ENCODE measurements around the gene TBX15.

The TBX15 gene

DNA sequence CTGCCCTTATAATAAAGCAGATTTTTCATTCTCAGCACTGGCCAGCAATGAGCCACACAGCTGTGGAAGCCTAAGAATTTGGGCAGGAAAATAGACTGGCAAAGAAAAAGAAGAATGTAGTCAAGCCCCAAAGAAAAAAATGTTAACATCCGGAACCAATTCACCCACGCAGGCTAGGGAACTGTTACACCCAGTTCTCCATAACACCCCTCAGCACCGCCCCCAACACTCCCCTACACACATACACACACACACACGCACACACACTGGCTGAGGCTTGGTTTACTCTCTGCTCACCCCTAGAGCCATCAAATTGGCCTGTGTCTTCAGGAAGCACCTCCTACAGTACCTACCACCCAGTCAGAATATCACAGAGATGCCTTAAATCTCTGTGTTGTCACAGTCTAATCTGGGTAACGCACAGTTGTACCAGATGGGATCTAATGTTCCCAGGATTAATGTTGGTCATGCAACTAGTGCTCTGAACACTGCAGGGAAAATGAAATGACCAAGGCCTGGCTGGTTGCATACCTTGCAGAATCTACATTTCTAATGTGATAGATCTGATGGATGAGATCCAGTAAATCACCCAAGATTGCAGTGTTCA, 14.5 kb downstream of the TBX15 start:
- ChIA-PET POLR2A (no interaction called here), CTCF (no interaction called here)

DNA sequence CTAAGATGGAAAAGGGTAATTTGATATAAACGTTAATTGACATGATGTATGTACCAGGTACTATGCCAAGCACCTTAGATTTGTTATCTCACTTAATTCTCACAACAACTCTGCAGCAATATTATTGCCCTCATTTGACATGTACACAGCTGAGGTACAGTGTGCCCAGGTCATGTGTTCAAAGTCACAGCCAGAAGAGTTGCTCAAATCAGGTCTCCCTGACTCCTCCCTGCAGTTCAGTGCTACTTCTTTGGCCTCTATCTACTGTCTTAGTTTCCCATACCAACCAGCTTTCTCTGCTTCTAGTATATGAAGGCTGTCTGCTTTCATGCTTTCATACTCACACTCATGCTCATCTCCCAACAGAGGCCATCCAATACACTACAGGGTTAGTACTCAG, 15.1 kb downstream of the TBX15 start:
- no peak for TF ChIP-seq FOXK2 (IDR thresholded peaks at IDR 0.05)
- no peak for TF ChIP-seq FOXA1 (IDR thresholded peaks at IDR 0.05)
- TF ChIP-seq, protein P1, sequence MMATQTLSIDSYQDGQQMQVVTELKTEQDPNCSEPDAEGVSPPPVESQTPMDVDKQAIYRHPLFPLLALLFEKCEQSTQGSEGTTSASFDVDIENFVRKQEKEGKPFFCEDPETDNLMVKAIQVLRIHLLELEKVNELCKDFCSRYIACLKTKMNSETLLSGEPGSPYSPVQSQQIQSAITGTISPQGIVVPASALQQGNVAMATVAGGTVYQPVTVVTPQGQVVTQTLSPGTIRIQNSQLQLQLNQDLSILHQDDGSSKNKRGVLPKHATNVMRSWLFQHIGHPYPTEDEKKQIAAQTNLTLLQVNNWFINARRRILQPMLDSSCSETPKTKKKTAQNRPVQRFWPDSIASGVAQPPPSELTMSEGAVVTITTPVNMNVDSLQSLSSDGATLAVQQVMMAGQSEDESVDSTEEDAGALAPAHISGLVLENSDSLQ (IDR thresholded peaks at IDR 0.05): no peak
- no peak for TF ChIP-seq SP1 (IDR thresholded peaks at IDR 0.05)
- TF ChIP-seq TARDBP (IDR thresholded peaks at IDR 0.05): no peak
- no peak for TF ChIP-seq NFRKB (IDR thresholded peaks at IDR 0.05)
- no peak for TF ChIP-seq SUZ12 (IDR thresholded peaks at IDR 0.05)
- TF ChIP-seq L3MBTL2 (conservative IDR thresholded peaks at IDR 0.05): no peak
- TF ChIP-seq ELF4 (IDR thresholded peaks at IDR 0.05): no peak
- TF ChIP-seq ZNF384 (IDR thresholded peaks at IDR 0.05): no peak
- no peak for TF ChIP-seq HDGF (IDR thresholded peaks at IDR 0.05; ENCODE audit: borderline replicate concordance)
- CTCF ChIA-PET: no interaction called here
- POLR2A ChIA-PET: no interaction called here
- DNase-seq (ENCODE audit: extremely low spot score): no peak

More for the DNA sequence above, 14.5 kb downstream of the TBX15 start:
- TF ChIP-seq FOXA1 (IDR thresholded peaks at IDR 0.05): no peak
- DNase-seq (ENCODE audit: extremely low spot score): no peak

DNA sequence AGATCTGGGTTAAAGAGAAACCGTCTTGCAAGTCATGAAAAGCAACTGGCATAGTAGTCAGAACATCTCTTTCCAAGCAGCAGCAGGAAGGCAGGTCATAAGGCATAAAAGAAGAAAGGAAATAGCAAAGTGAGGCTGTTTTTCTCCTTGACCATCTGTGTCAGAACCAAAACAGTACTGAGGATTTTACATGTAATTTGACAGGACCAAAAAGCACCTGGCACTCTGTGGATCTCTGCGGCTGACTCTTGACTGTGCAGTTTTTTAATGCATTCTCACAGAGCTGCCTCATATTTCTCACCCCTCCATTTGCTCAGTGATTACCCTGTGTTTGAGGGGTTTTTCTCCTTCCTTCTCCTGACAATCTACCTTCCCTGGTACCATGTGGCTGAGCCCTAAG, 17.7 kb downstream of the TBX15 start:
- POLR2A ChIA-PET: no interaction called here
- CTCF ChIA-PET: no interaction called here
- no peak for DNase-seq (ENCODE audit: extremely low spot score)
- TF ChIP-seq TARDBP (IDR thresholded peaks at IDR 0.05): no peak
- no peak for TF ChIP-seq ZNF384 (IDR thresholded peaks at IDR 0.05)
- TF ChIP-seq, protein P1 (IDR thresholded peaks at IDR 0.05): no peak
- TF ChIP-seq ARNT (IDR thresholded peaks at IDR 0.05): no peak
- no peak for TF ChIP-seq NFRKB (IDR thresholded peaks at IDR 0.05)
- TF ChIP-seq SP1 (IDR thresholded peaks at IDR 0.05): no peak
- no peak for TF ChIP-seq FOXA1 (IDR thresholded peaks at IDR 0.05)
- no peak for TF ChIP-seq CTBP1 (IDR thresholded peaks at IDR 0.05; ENCODE audit: borderline replicate concordance)
- no peak for TF ChIP-seq HDGF (IDR thresholded peaks at IDR 0.05; ENCODE audit: borderline replicate concordance)
- no peak for TF ChIP-seq BHLHE40 (IDR thresholded peaks at IDR 0.05; ENCODE audit: borderline replicate concordance)
- TF ChIP-seq LEF1 (IDR thresholded peaks at IDR 0.05; ENCODE audit: borderline replicate concordance): no peak
- no peak for TF ChIP-seq L3MBTL2 (conservative IDR thresholded peaks at IDR 0.05)
- TF ChIP-seq FOXM1 (IDR thresholded peaks at IDR 0.05; ENCODE audit: borderline replicate concordance): no peak
- TF ChIP-seq ELF4 (IDR thresholded peaks at IDR 0.05): no peak

DNA sequence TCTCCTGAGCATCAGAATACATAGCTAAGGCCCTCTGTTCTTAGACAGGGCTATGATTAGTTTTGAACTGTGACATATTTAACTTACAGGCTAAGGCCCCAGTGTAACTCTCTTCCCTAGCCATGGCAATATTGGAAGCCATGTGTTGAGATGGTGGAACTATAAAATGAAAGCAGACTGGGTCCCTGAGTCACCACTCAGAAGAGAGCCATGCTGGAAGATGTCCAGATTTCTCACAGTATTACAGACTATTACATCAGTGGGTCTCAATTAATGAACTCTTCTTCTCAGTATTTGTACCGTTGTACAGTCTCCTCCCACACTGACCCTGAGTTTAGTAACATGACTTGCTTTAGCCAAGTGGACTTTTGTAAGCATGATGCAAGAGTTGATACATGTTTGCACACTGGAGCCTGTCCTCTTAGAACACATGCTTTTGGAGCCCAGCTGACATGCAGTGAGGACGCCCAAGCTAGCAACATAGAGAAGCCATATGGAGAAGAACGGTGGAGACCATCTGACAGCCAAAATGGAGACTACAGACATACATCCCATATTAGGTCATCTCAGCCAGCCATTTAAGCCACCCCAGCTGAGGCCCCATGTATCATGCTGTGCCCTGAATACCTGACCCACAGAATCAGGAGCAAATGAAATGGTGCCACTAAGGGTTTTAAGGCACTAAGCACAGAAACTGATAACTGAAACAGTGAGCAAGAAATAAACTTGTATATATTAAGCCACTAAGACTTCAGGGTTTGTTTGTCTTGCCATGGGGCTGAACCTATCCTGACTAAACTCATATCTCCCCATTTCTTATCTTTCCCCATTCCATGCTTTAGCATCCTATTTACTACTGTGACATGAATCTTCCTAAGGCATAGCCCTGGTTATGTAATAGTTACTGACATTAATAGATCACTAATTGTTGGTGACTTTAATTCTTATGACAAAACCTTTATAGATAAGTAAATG, 24.4 kb downstream of the TBX15 start:
- ChIA-PET CTCF (no interaction called here), POLR2A (no interaction called here)
- TF ChIP-seq FOXM1 (IDR thresholded peaks at IDR 0.05; ENCODE audit: borderline replicate concordance) (no peak), NFRKB (IDR thresholded peaks at IDR 0.05) (no peak), HDGF (IDR thresholded peaks at IDR 0.05; ENCODE audit: borderline replicate concordance) (no peak), SUZ12 (IDR thresholded peaks at IDR 0.05) (no peak), FOXA1 (IDR thresholded peaks at IDR 0.05) (no peak), L3MBTL2 (conservative IDR thresholded peaks at IDR 0.05) (no peak), ELF4 (IDR thresholded peaks at IDR 0.05) (no peak), FOXK2 (IDR thresholded peaks at IDR 0.05) (no peak), SP1 (IDR thresholded peaks at IDR 0.05) (no peak), ZNF384 (IDR thresholded peaks at IDR 0.05) (no peak), LEF1 (IDR thresholded peaks at IDR 0.05; ENCODE audit: borderline replicate concordance) (no peak), TARDBP (IDR thresholded peaks at IDR 0.05) (no peak), BHLHE40 (IDR thresholded peaks at IDR 0.05; ENCODE audit: borderline replicate concordance) (no peak), ARNT (IDR thresholded peaks at IDR 0.05) (no peak), CTBP1 (IDR thresholded peaks at IDR 0.05; ENCODE audit: borderline replicate concordance) (no peak)
- TF ChIP-seq, protein P1 (IDR thresholded peaks at IDR 0.05): no peak
- no peak for DNase-seq (ENCODE audit: extremely low spot score)

DNA sequence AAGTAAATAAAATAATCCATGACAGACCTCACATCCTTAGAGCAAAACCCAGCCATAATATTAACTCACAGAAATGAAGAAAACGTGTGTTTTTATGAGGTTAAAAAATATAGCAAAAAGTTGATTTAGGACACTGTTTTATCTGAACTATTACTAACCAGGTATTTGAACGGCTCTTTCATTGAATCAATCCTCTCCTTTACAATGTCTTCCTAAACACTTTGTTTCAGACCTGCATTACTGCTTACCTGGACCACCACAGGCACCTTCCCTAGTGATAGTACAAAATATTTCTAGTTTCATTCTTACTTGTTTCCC, 25.0 kb downstream of the TBX15 start:
- DNase-seq (ENCODE audit: extremely low spot score): no peak
- TF ChIP-seq L3MBTL2 (conservative IDR thresholded peaks at IDR 0.05) (no peak), FOXM1 (IDR thresholded peaks at IDR 0.05; ENCODE audit: borderline replicate concordance) (no peak), ARNT (IDR thresholded peaks at IDR 0.05) (no peak), SUZ12 (IDR thresholded peaks at IDR 0.05) (no peak)
- ChIA-PET CTCF (no interaction called here), POLR2A (no interaction called here)

DNA sequence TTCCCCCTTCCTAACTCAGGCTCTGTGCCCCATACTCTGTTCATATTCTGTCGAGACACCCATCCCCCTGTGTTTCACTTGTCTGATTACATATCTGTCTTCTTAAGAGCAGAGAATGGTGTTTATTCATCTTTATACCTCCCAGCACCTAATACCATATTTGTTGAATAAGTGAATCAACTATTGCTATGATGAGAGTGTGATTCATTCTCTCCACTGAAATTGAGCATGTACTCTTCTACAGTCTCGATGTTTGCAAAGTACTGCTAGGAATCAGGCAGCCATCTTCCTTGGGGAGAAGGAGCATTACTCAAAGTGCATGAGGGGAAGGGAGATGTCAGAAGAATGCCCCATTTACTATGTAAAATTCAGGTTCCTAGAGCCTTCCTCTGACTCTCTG, 27.0 kb downstream of the TBX15 start:
- TF ChIP-seq LEF1 (IDR thresholded peaks at IDR 0.05; ENCODE audit: borderline replicate concordance): no peak
- no peak for TF ChIP-seq ELF4 (IDR thresholded peaks at IDR 0.05)
- TF ChIP-seq SUZ12 (IDR thresholded peaks at IDR 0.05): no peak
- no peak for TF ChIP-seq FOXM1 (IDR thresholded peaks at IDR 0.05; ENCODE audit: borderline replicate concordance)
- no peak for TF ChIP-seq FOXK2 (IDR thresholded peaks at IDR 0.05)
- no peak for TF ChIP-seq L3MBTL2 (conservative IDR thresholded peaks at IDR 0.05)
- no peak for TF ChIP-seq ARNT (IDR thresholded peaks at IDR 0.05)
- TF ChIP-seq SP1 (IDR thresholded peaks at IDR 0.05): no peak
- CTCF ChIA-PET: no interaction called here
- POLR2A ChIA-PET: no interaction called here
- DNase-seq (ENCODE audit: extremely low spot score): no peak
